Measurements from ENCODE around the gene NEK5.

Gene NEK5

DNA sequence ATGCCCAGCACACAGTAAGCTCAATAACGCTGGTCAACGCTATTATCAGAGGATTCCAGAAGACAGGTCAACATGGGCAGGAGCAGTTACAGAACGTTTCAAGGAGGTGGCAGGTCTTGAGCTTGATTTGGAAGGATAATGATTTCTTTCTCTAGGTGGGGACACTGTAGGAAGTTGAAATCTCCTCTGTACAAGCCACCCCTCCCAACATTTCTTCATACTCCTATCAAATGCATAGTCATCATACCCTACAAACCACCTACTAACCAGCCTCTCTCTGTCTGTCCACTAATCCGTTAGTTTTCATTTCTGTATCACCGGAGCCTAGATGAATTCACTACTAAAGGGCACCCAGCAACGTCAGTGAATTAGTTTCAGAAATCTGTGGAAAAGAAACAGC, 118.9 kb downstream of the NEK5 start:
- Mint-ChIP-seq H3K36me3 (ENCODE audit: insufficient read depth) (peaks cover 4% of the 10 kb centered on the region), H3K27me3 (peaks cover 32 to 50% of the 10 kb centered on the region in 2 donors), H3K9me3 (no peaks in the 10 kb centered on the region), H3K4me3 (peak overlapping the region; percentile 92 to 97), H3K27ac (no peak overlapping the region), H3K4me1 (ENCODE audit: low read depth in 2 of 2) (peaks cover 12 to 16% of the 10 kb centered on the region in 2 donors)
- no peak for DNase-seq
- no peak for ATAC-seq (replicated peaks)

DNA sequence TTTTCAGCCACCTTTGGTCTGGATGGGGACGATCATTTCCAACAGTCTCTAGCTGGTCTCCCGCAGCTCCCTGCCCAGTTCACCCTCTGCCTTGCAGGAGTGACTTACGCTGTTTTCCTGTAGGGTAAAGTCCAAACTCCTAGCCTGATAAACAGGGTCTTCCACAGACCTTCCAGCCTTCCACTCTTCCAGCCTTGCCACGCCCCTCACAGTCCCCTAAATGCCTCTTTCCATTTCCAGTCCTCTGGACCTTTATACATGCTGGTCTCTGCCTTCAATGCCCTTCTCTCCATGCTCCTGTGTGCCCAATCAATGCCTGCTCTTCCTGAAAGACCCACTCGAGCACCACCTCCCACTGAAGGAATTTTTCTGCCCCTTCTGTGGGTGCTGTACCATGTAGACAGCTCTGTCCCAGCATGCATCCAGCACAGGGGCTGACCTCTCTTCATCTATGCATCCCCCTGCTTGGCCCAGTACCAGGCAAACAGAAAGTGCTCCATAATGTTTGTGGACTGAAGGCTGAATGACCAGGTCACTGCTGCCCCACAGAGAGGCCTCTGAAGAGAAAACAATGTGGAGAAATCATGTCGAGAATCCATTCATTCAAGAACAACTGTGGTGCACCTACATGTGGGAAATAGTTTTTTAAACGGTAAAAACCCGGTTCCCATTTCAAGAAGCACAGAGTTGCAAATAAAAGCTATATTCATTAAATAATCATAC, 122.2 kb downstream of the NEK5 start:
- Mint-ChIP-seq H3K36me3 (ENCODE audit: insufficient read depth) (no peaks in the 10 kb centered on the region), H3K27me3 (peaks cover 32 to 50% of the 10 kb centered on the region in 2 donors), H3K4me1 (ENCODE audit: low read depth in 2 of 2) (peaks cover 5 to 6% of the 10 kb centered on the region in 2 donors), H3K9me3 (no peaks in the 10 kb centered on the region), H3K27ac (no peak overlapping the region), H3K4me3 (no peak overlapping the region)
- no peak for DNase-seq
- ATAC-seq (replicated peaks), result no peak

DNA sequence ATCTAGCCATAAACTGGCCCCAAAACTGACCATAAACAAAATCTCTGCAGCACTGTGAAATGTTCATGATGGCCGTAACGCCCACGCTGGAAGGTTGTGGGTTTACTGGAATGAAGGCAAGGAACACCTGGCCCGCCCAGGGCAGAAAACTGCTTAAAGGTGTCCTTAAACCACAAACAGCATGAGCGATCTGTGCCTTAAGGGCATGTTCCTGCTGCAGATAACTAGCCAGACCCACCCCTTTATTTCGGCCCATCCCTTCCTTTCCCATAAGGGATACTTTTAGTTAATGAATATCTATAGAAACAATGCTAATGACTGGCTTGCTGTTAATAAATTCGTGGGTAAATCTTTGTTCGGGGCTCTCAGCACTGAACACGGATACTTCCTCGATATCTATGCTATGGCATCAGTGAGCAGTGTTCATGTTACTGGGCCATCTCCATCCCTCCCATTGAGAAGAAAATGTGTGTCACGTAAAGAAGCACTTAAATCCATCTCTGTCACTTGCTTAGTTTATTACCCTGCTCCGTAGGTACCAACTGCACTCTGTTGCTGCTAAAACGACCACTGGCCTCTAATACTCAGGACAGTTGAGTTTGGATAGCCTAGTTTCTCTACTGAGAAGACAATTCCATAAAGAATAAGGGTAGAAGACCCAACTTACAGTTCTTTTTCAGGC, 122.9 kb downstream of the NEK5 start:
- H3K4me3 Mint-ChIP-seq, result no peak overlapping the region
- no peak overlapping the region for H3K27ac Mint-ChIP-seq
- peaks cover 34 to 46% of the 10 kb centered on the region in 2 donors for H3K27me3 Mint-ChIP-seq
- H3K4me1 Mint-ChIP-seq (ENCODE audit: low read depth in 2 of 2), result peaks cover 2% of the 10 kb centered on the region in 2 donors
- no peak for ATAC-seq (replicated peaks)
- DNase-seq, result no peak
- no peaks in the 10 kb centered on the region for H3K36me3 Mint-ChIP-seq (ENCODE audit: insufficient read depth)
- no peaks in the 10 kb centered on the region for H3K9me3 Mint-ChIP-seq

DNA sequence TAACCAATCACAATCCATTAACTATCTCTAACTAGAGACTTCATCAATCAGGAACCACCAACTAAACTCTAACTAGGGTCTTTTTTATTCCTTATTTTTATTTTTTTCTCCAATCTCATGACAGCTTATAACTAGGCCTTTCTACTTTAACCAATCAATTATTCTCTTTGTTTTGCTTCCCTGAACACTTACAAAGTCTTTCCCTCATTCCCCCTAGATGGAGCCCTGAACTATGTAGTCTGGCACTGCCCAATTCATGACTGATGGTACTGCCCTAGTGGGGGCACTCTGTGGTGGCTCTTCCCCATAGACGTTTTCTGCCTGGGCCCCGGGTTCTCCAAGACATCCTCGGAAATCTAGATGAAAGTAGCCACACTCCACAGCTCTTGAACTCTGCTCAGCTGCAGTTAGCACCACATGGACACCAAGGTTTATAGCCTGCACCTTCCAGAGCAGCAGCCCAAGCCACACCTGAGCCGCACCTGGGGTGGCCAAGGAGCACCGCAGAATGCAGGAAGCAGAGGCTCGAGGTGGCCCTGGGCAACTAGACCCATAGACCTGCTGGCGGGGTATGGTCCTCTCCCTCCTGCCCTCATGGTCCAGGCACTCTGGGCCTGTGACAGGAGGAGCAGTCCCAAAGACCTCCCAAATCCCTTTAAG, 124.2 kb downstream of the NEK5 start:
- no peak overlapping the region for H3K4me3 Mint-ChIP-seq
- no peaks in the 10 kb centered on the region for H3K9me3 Mint-ChIP-seq
- no peaks in the 10 kb centered on the region for H3K4me1 Mint-ChIP-seq (ENCODE audit: low read depth in 2 of 2)
- H3K27ac Mint-ChIP-seq, result no peak overlapping the region
- H3K36me3 Mint-ChIP-seq (ENCODE audit: insufficient read depth), result no peaks in the 10 kb centered on the region
- DNase-seq (no peak), ATAC-seq (replicated peaks) (no peak)
- H3K27me3 Mint-ChIP-seq, result peaks cover 31 to 45% of the 10 kb centered on the region in 2 donors

DNA sequence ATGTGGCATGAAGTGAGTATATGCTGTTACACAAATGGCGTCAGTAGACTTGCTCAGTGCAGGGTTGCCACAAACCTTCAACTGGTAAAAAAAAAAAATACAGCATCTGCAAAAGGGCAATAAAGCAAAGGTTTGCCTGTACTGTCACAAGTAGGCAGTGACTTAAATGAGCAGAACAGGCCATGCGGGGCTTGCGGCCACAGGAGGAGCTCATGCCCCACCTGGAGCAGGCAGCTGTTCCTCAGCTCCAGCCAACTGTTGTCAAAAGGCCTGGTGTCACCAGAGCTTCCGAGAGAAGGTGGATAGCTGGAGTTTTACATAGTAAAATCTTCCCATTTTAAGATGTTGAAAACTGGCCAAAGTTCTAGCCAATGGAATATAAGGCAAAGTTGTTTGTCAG, 125.3 kb downstream of the NEK5 start:
- DNase-seq, result no peak
- Mint-ChIP-seq H3K36me3 (ENCODE audit: insufficient read depth) (no peaks in the 10 kb centered on the region), H3K27ac (no peak overlapping the region), H3K4me3 (no peak overlapping the region), H3K27me3 (peaks cover 31 to 45% of the 10 kb centered on the region in 2 donors), H3K9me3 (no peaks in the 10 kb centered on the region), H3K4me1 (ENCODE audit: low read depth in 2 of 2) (no peaks in the 10 kb centered on the region)
- ATAC-seq (replicated peaks), result no peak

DNA sequence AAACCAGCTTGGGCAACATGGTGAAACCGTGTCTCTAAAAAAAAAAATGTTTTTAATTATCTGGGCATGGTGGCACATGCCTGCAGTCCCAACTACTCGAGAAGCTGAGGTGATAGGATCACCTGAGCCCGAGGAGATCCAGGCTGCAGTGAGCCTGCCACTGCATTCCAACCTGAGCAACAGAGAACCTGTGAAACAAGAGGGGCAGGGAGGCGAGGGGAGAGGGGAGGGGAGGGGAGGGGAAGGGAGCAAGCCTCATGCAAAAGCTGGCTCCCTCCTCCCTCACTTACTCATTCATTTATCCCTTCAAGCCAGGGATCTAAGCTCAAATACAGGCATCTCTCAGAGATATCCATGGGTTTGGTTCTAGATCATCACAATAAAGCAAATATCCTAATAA, 126.5 kb downstream of the NEK5 start:
- H3K27me3 Mint-ChIP-seq, result peaks cover 36 to 48% of the 10 kb centered on the region in 2 donors

DNA sequence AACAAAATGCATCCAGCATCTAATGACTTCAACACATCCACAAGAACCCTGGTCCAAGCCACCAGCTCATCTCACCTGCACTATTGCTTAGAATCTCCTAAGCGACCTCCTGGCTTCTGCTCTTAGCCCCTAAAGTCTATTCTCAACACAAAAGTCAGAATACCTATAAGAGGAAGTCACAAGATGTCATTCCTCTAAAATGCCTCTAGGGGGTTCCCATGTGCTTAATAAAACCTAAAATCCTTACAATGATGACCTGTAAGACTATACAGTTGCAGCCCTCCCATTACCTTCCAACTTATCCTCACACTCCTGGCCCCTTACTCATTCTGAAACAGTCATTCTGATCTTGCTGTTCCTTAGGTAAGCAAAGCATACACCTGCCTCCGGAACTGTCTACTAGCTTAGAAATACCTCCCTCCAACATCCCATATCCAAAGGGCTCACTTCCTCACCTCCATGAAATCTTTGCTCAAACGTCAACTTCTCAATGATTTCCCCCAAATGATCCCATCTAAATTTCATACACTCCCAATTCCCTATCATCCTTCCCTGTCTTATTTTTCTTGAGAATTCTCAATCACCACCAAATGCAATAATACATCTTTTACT, 127.6 kb downstream of the NEK5 start:
- ATAC-seq (replicated peaks) (peak; percentile 75), DNase-seq (peak in 1 of 3 experiments; percentile 3)
- H3K4me3 Mint-ChIP-seq, result no peak overlapping the region
- no peak overlapping the region for H3K27ac Mint-ChIP-seq
- H3K9me3 Mint-ChIP-seq, result no peaks in the 10 kb centered on the region
- H3K4me1 Mint-ChIP-seq (ENCODE audit: low read depth in 2 of 2), result no peaks in the 10 kb centered on the region
- no peaks in the 10 kb centered on the region for H3K36me3 Mint-ChIP-seq (ENCODE audit: insufficient read depth)
- peaks cover 34 to 47% of the 10 kb centered on the region in 2 donors for H3K27me3 Mint-ChIP-seq

More for the DNA sequence above, 126.5 kb downstream of the NEK5 start:
- H3K36me3 Mint-ChIP-seq (ENCODE audit: insufficient read depth), result no peaks in the 10 kb centered on the region
- ATAC-seq (replicated peaks) (no peak), DNase-seq (no peak)
- no peak overlapping the region for H3K27ac Mint-ChIP-seq
- no peak overlapping the region for H3K4me3 Mint-ChIP-seq
- no peaks in the 10 kb centered on the region for H3K9me3 Mint-ChIP-seq
- no peaks in the 10 kb centered on the region for H3K4me1 Mint-ChIP-seq (ENCODE audit: low read depth in 2 of 2)

DNA sequence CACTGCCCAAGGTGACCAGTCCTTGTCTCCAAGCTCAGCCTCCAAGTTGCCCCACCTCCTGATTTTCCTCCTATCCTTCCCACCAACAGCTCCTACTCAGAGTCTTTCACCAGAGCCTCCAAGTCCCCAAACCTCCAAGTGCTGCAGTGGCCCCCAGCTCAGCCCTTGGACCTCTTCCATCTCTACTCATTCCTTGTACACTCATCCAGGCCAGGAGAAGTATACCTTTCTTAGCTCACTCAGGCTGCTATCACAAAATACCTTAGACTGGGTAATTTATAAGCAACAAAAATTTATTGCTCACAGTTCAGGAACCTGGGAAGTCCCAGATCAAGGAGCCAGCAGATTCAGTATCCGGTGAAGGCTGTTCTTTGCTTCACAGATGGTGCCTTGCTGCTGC, 129.0 kb downstream of the NEK5 start:
- Mint-ChIP-seq H3K27me3 (peaks cover 35 to 58% of the 10 kb centered on the region in 2 donors), H3K9me3 (no peaks in the 10 kb centered on the region), H3K27ac (no peak overlapping the region), H3K4me1 (ENCODE audit: low read depth in 2 of 2) (peaks cover 0 to 2% of the 10 kb centered on the region in 2 donors), H3K4me3 (no peak overlapping the region), H3K36me3 (ENCODE audit: insufficient read depth) (no peaks in the 10 kb centered on the region)
- DNase-seq, result no peak
- ATAC-seq (replicated peaks), result no peak

DNA sequence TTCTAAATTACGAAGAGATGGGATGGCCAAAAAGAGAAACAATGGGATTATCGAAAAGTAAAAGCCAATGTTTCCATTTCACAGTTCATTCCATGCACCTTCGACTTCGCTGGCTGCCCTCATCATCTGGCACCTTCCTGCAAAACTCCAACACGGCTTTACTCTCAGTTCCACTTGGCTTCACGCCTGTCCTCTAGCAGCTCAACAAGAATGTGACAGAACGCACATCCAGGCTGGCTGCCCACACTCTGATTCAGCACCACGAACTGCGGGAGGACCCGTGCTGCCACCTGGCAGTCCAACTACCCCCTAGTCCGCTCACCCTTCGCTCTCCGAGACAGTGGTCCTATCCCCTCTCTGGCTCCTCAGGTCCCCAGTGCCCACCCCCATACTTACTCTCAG, 129.4 kb downstream of the NEK5 start:
- Mint-ChIP-seq H3K27ac (no peak overlapping the region), H3K4me1 (ENCODE audit: low read depth in 2 of 2) (peaks cover 0 to 2% of the 10 kb centered on the region in 2 donors), H3K27me3 (peaks cover 35 to 61% of the 10 kb centered on the region in 2 donors), H3K4me3 (no peak overlapping the region), H3K36me3 (ENCODE audit: insufficient read depth) (no peaks in the 10 kb centered on the region), H3K9me3 (no peaks in the 10 kb centered on the region)
- ATAC-seq (replicated peaks), result no peak
- no peak for DNase-seq

DNA sequence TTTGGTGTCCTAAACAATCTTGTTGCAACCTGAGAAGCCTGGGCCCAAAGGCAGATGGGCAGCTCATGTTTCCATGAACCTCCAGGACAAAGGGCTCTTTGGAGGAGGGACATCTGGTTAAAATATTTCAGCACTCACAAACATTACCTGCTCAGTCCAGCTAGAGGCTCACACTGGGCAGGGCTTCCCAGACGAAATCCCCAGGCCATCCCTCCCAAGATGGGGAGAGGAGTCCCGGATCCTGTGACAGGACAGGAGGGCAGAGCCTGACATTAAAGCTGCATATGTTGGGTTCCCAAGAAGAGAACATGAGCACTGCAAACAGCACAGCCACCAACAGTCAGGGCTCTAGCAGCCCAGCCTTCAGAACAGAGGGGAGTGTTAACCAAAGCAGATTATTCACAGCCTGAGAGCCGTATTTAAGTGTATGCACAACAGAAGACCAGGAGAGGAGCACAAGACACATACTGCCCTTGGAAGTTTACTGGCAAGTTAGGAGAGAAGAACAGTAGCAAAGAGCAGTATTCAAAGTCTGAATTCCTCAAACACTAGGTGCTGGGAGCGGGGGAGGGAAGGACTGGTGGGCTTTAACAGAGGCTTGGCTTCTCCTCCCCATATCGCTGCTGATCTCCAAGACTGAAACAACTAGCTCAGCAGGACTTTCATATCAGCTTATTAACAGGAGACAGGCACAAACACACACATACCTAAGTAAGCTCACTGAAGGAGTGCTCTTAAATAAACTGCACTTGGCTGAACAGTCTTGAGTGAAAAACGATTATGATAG, 130.0 kb downstream of the NEK5 start:
- ATAC-seq (replicated peaks), result no peak
- Mint-ChIP-seq H3K4me1 (ENCODE audit: low read depth in 2 of 2) (peaks cover 0 to 2% of the 10 kb centered on the region in 2 donors), H3K4me3 (no peak overlapping the region), H3K36me3 (ENCODE audit: insufficient read depth) (no peaks in the 10 kb centered on the region), H3K27ac (no peak overlapping the region), H3K9me3 (no peaks in the 10 kb centered on the region), H3K27me3 (peaks cover 35 to 61% of the 10 kb centered on the region in 2 donors)
- DNase-seq, result no peak

DNA sequence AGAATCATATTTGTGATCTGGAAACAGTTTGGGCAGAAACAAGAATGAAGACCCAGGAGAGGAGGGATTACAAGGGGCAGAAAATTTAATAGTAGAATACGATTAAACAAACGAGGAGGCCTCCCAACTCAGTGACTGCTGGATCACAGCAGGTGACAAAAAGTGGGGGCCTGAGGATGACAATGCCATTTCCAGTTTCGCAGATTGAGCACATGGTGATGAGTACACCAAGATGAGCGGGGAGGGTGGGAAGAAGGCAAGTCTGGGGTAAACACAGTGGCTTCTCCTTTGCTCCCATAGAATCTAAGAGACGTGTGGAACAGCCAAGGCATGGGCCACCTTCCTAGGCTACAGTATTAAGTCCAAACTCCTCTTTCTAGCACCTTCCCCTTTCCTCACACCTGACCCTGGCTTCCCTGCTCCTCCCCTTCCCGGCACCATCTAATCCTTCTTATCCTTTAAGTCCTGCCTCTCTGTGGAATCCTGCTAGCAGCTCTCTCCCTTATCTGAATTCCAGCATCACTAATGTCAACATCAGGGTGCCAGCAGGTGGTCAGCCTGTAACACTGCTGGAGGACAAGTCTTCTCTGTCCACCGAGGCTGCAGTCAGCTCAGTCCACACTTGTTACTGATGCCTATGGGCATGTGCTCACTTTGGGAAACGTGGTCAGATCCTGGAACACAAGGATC, 131.1 kb downstream of the NEK5 start:
- H3K36me3 Mint-ChIP-seq (ENCODE audit: insufficient read depth), result no peaks in the 10 kb centered on the region
- DNase-seq (no peak), ATAC-seq (replicated peaks) (no peak)
- no peak overlapping the region for H3K4me3 Mint-ChIP-seq
- peaks cover 35 to 61% of the 10 kb centered on the region in 2 donors for H3K27me3 Mint-ChIP-seq
- no peak overlapping the region for H3K27ac Mint-ChIP-seq
- no peaks in the 10 kb centered on the region for H3K9me3 Mint-ChIP-seq
- H3K4me1 Mint-ChIP-seq (ENCODE audit: low read depth in 2 of 2), result peaks cover 0 to 2% of the 10 kb centered on the region in 2 donors

DNA sequence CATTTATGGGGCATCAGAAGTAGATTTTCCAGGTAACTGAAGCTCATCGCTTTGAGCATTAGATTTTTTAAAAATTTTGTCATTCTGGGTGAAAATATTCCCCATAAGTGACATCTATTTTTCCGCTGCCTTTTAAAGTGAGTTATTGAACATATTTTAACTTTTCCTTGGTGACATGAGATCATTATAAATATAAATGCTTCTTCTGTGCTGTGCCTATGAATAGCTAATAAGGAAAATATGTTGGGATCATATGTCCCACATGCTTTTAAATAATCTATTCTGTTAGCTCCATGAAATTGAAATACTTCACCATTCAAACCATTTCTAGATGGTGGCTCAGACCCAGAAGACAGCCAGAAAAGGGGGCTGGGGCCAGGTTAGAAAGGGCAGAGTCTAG, 131.7 kb downstream of the NEK5 start:
- Mint-ChIP-seq H3K4me1 (ENCODE audit: low read depth in 2 of 2) (peaks cover 0 to 2% of the 10 kb centered on the region in 2 donors), H3K36me3 (ENCODE audit: insufficient read depth) (no peaks in the 10 kb centered on the region), H3K27me3 (peaks cover 35 to 61% of the 10 kb centered on the region in 2 donors), H3K9me3 (no peaks in the 10 kb centered on the region), H3K4me3 (no peak overlapping the region), H3K27ac (no peak overlapping the region)
- ATAC-seq (replicated peaks) (no peak), DNase-seq (no peak)
